GM12891 (cell line): ENCODE data around the gene MED27.

Source experiments
- PAX5 ChIP-seq: IDR thresholded peaks from 2 replicates; pipeline ENCODE4 v1.6.1; 2011; ENCODE audit warnings: low read length, moderate library complexity, mild to moderate bottlenecking; ENCODE audit not compliant: insufficient read depth, severe bottlenecking
- POLR2A ChIP-seq: IDR thresholded peaks from 2 replicates; pipeline ENCODE4 v1.6.1; 2011; ENCODE audit warnings: low read depth, low read length, control low read depth
- POLR2AphosphoS5 ChIP-seq: IDR thresholded peaks from 2 replicates; pipeline ENCODE4 v1.6.1; 2011; ENCODE audit warnings: low read depth, low read length, control low read depth
- TAF1 ChIP-seq: IDR thresholded peaks from 2 replicates; pipeline ENCODE4 v1.6.1; 2011; ENCODE audit warnings: low read depth, low read length, control low read depth

DNA sequence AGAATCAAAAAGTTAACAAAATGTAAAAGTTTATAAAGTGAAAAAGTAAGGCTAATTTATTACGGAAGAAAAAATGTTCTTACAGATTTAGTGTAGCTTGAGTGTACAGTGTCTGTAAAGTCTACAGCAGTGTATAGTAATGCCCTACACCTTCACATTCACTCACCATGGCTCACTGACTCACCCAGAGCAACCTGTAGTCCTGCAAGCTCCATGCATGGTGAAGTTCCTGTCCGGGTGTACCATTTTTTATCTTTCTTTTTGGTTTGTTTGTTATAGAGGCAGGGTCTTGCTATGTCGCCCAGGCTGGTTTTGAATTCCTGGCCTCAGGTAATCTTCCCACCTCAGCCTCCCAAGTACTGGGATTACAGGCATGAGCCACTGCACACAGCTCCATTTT, 93.6 kb downstream of the MED27 start:
- TF ChIP-seq POLR2AphosphoS5, result no peak
- no peak for TF ChIP-seq POLR2A
- no peak for TF ChIP-seq PAX5
- no peak for TF ChIP-seq TAF1
